ENCODE results near the gene TMEM131.

Gene TMEM131

GRCh38 chr2:97932975-97933662 lies 62.6 kb downstream of the TMEM131 start:
- Histone ChIP-seq H3K36me3 (no peaks in the 10 kb centered on the region), H3K4me1 (no peaks in the 10 kb centered on the region), H3K9me3 (no peaks in the 10 kb centered on the region), H3K4me3 (ENCODE audit: low read depth, low read length) (no peak overlapping the region), H3K27me3 (no peaks in the 10 kb centered on the region)
- DNase-seq: no peak
- TF ChIP-seq CTCF (IDR thresholded peaks at IDR 0.05; ENCODE audit: low read depth, low read length): no peak

- Histone ChIP-seq H3K9me3 (no peaks in the 10 kb centered on the region), H3K27me3 (no peaks in the 10 kb centered on the region), H3K4me3 (ENCODE audit: low read depth, low read length) (no peak overlapping the region), H3K36me3 (no peaks in the 10 kb centered on the region), H3K4me1 (no peaks in the 10 kb centered on the region)
- DNase-seq: no peak
- TF ChIP-seq CTCF (IDR thresholded peaks at IDR 0.05; ENCODE audit: low read depth, low read length): no peak
Observed at GRCh38 chr2:97931858-97932225, 63.9 kb downstream of the TMEM131 start.

GRCh38 chr2:97931118-97931857 lies 64.5 kb downstream of the TMEM131 start:
- no peaks in the 10 kb centered on the region for H3K9me3 ChIP-seq
- H3K27me3 ChIP-seq: no peaks in the 10 kb centered on the region
- no peak for DNase-seq
- no peak overlapping the region for H3K4me3 ChIP-seq (ENCODE audit: low read depth, low read length)
- H3K36me3 ChIP-seq: no peaks in the 10 kb centered on the region
- TF ChIP-seq CTCF (IDR thresholded peaks at IDR 0.05; ENCODE audit: low read depth, low read length): no peak
- H3K4me1 ChIP-seq: no peaks in the 10 kb centered on the region

- Histone ChIP-seq H3K4me3 (ENCODE audit: low read depth, low read length) (no peak overlapping the region), H3K9me3 (no peaks in the 10 kb centered on the region), H3K27me3 (no peaks in the 10 kb centered on the region), H3K4me1 (no peaks in the 10 kb centered on the region), H3K36me3 (no peaks in the 10 kb centered on the region)
- no peak for DNase-seq
- no peak for TF ChIP-seq CTCF (IDR thresholded peaks at IDR 0.05; ENCODE audit: low read depth, low read length)
Observed at GRCh38 chr2:97928591-97928990, 67.2 kb downstream of the TMEM131 start.

GRCh38 chr2:97926946-97927345 lies 68.8 kb downstream of the TMEM131 start:
- H3K36me3 ChIP-seq: no peaks in the 10 kb centered on the region
- H3K4me1 ChIP-seq: no peaks in the 10 kb centered on the region
- no peak for TF ChIP-seq CTCF (IDR thresholded peaks at IDR 0.05; ENCODE audit: low read depth, low read length)
- no peaks in the 10 kb centered on the region for H3K27me3 ChIP-seq
- no peaks in the 10 kb centered on the region for H3K9me3 ChIP-seq
- H3K4me3 ChIP-seq (ENCODE audit: low read depth, low read length): no peak overlapping the region
- DNase-seq: no peak

- no peak for DNase-seq
- H3K4me1 ChIP-seq: no peaks in the 10 kb centered on the region
- no peaks in the 10 kb centered on the region for H3K27me3 ChIP-seq
- TF ChIP-seq CTCF (IDR thresholded peaks at IDR 0.05; ENCODE audit: low read depth, low read length): no peak
- H3K4me3 ChIP-seq (ENCODE audit: low read depth, low read length): no peak overlapping the region
- H3K36me3 ChIP-seq: no peaks in the 10 kb centered on the region
- H3K9me3 ChIP-seq: no peaks in the 10 kb centered on the region
Observed at GRCh38 chr2:97924194-97924593, 71.6 kb downstream of the TMEM131 start.
